Colonic mucosa (tissue), 4 donors: ENCODE measurements around the gene GNG11. TPM values are rescaled to one million over a fixed set of nuclear protein-coding genes. Genes with fewer than 3 reads are reported as not detected.
"Not testable (repeated sequence)": the region's sequence is repeated elsewhere in the genome, so short reads cannot be mapped to it uniquely, and the experiment has no call there.

ENCODE experiments used
- DNase-seq: peaks from one replicate; pipeline ENCODE4 v3.0.0-alpha.2; 2020
- H3K27ac ChIP-seq: fragments of 200-600 bp; one replicate; pipeline ENCODE4 v1.8.0; 2021
- H3K27me3 ChIP-seq: fragments of 200-600 bp; one replicate; pipeline ENCODE4 v1.8.0; 2021
- H3K36me3 ChIP-seq: fragments of 200-600 bp; one replicate; pipeline ENCODE4 v1.8.0; 2021
- H3K4me1 ChIP-seq: fragments of 200-600 bp; one replicate; pipeline ENCODE4 v1.8.0; 2021; ENCODE audit warnings: mild to moderate bottlenecking
- H3K4me3 ChIP-seq: fragments of 200-600 bp; one replicate; pipeline ENCODE4 v1.8.0; 2021
- H3K9ac ChIP-seq, 2 donors: one replicate each; pipeline ENCODE4 v1.7.0; 2013; ENCODE audit warnings: control low read depth in 2 of 2, low read depth in 2 of 2, low read length in 2 of 2
- H3K9me3 ChIP-seq: fragments of 200-600 bp; one replicate; pipeline ENCODE4 v1.8.0; 2021
- intact Hi-C: fragments of 100-400 bp; cut with DNase I; formaldehyde crosslinking; loops from one replicate; pipeline ENCODE4 v1.14.1; 2022
- total RNA-seq, 2 donors: library from RNA; stranded (reverse); fragmentation: NEBNext Ultra II Directional in 1 of 2; extraction: Animal tissue kit (Norgen Biotek cat#: 25700) in 1 of 2; gene quantifications; one replicate each; pipeline ENCODE4 v1.2.1, GENCODE V29; 2021
- TF ChIP-seq, protein P1 (sequence below): fragments of 200-600 bp; IDR thresholded peaks from one replicate; pipeline ENCODE4 v1.8.0; 2022; ENCODE audit warnings: antibody characterized with exemption, mild to moderate bottlenecking
- donor health status: healthy.
- donor health status: DM: no; HTN: no; CAD: no.
- donor health status: DM: no; HTN: no; CAD: no.

GNG11 gene
- total RNA-seq, 2 donors from 2014 or later: 2.1 to 4.1 TPM

DNA sequence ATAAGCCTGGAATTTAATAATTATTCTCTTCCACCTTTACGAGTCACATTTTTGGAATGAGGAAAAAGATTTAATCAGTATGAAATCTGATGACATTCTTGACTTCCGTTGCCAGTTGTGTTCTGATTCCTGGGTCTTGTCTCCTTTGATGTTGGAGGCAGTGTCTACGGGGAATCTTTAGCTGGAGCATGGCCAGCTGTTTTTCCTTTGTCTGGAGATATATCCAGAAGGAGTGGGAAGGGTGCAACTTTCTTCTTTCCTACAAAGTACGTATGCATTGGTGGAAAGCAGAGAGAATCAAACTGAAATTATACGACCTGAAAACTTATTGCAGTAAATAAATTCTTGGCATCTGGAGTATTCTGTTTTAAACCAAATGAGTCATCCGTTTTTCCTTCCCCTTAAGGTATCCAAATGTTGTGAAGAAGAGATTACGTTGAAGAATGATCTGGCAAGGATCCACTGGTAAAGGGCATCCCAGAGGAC lies 6.9 kb upstream of the GNG11 start:
- H3K4me3 ChIP-seq: no peak overlapping the region
- H3K27me3 ChIP-seq: no peaks in the 10 kb centered on the region
- no peak overlapping the region for H3K9ac ChIP-seq
- no peak overlapping the region for H3K27ac ChIP-seq
- H3K9me3 ChIP-seq: no peaks in the 10 kb centered on the region
- H3K36me3 ChIP-seq: no peaks in the 10 kb centered on the region
- no peak for DNase-seq
- H3K4me1 ChIP-seq: no peaks in the 10 kb centered on the region
- intact Hi-C loops: no loop called here
- TF ChIP-seq, protein P1, sequence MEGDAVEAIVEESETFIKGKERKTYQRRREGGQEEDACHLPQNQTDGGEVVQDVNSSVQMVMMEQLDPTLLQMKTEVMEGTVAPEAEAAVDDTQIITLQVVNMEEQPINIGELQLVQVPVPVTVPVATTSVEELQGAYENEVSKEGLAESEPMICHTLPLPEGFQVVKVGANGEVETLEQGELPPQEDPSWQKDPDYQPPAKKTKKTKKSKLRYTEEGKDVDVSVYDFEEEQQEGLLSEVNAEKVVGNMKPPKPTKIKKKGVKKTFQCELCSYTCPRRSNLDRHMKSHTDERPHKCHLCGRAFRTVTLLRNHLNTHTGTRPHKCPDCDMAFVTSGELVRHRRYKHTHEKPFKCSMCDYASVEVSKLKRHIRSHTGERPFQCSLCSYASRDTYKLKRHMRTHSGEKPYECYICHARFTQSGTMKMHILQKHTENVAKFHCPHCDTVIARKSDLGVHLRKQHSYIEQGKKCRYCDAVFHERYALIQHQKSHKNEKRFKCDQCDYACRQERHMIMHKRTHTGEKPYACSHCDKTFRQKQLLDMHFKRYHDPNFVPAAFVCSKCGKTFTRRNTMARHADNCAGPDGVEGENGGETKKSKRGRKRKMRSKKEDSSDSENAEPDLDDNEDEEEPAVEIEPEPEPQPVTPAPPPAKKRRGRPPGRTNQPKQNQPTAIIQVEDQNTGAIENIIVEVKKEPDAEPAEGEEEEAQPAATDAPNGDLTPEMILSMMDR: no peak

DNA sequence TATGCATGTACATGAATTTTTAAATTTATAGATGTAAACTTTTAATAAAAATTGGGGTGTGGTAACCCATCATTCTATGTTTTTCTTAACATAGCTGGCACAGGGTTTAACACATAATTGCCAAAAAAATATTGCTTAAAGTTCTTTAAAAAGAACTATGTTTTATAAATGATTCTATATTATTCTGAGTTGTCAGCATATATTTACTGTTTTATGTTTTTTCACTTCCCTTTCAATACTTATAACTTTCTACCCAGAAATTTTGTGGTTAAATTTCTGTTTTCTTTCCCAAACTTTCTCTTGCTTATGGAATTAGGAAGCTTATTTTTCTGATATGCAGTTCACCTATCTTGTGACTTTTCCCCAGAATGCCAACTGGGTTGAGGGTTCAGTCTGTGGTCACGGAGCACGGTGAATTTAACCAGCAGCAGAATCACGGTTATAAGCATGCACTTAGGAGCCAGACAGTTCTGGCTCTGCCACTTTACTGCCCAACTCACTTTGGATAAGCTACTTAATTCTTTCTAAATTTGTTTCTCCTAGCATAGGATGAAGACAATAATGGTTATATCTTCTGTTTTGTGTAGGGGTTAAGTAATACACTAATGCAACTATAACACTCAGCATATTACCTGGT lies 6.2 kb upstream of the GNG11 start:
- H3K27me3 ChIP-seq, H3K4me1 ChIP-seq, H3K27ac ChIP-seq, H3K36me3 ChIP-seq, H3K9ac ChIP-seq, intact Hi-C loops, H3K9me3 ChIP-seq, DNase-seq, H3K4me3 ChIP-seq: not testable (repeated sequence)

DNA sequence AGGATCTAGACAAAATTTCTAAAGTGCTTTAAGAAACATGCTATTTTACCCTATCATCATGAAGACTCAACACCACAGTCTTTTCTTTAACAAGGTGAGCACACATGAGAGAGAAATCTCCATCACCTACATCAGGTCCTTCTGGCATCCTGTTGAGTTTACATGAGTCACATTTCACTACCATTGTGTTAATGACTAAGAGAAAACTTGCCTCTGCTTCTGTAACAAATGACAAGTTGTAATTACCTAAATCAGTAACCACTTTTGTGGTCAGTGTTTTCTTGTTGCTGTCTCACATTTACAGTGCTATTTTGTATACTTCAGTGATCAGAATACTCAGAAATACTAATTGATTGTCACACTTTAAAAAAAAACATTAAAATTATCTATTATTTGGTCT lies 5.6 kb upstream of the GNG11 start:
- H3K36me3 ChIP-seq, H3K4me1 ChIP-seq, H3K9me3 ChIP-seq, H3K4me3 ChIP-seq, H3K27me3 ChIP-seq, H3K27ac ChIP-seq, DNase-seq, intact Hi-C loops, H3K9ac ChIP-seq: not testable (repeated sequence)

DNA sequence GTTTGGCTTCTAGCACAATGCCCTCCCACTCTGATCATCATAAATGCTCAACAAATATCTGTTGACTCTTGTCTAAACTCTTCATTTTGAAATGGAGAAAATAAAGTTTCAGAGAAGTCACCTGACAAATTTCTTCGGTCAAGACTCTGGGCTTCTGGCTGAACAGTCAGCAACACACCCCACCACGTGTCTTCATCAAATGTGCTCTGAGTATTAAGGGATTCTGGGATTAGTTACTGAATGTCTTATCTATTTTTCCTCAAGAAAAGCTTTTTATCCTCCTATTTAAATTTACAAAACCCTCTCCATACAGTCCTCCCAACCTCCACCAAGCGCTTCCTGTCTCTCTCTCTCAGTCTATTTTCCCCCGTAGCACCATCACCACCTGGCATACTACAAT lies 5.2 kb upstream of the GNG11 start:
- H3K27ac ChIP-seq, H3K4me1 ChIP-seq, H3K27me3 ChIP-seq, DNase-seq, intact Hi-C loops, H3K9me3 ChIP-seq, H3K9ac ChIP-seq, H3K36me3 ChIP-seq, H3K4me3 ChIP-seq: not testable (repeated sequence)

DNA sequence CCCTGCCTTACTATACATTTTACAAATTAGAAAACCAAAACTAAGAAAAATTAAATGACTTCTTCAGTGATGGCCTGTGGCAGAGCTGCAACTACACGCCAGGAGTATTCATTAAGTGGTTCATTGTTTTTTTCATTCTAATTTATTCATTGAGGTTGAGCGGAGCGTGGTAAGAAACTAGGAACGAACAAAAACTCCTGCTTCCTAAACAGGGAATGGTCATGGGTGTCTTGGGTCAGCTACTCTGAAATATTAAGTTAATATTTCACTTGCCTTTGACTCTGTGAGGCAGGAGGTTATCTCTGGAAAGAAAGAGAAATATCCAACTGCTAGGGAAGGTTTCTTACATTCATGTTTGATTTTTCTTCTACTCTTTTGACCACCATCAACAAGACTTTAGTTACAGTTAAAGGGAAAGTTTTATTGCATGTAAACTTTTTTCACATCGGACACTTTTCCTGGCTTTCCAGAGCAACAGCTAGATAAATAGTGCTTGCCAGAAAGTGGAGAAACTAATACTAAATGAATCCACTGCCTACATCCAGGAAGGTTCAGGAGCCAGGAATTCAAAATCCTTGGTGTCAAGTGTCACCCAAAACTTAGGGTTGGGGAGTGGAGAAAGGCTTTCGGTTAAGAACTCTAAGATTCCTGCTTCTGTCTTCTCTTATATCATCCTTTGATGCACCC lies 896 bp upstream of the GNG11 start:
- Histone ChIP-seq H3K27ac (peak overlapping the region; percentile 71), H3K36me3 (no peaks in the 10 kb centered on the region), H3K9ac (no peak overlapping the region), H3K4me3 (no peak overlapping the region), H3K4me1 (no peaks in the 10 kb centered on the region), H3K27me3 (no peaks in the 10 kb centered on the region), H3K9me3 (no peaks in the 10 kb centered on the region)
- TF ChIP-seq, protein P1: no peak
- intact Hi-C loops: no loop called here
- no peak for DNase-seq

DNA sequence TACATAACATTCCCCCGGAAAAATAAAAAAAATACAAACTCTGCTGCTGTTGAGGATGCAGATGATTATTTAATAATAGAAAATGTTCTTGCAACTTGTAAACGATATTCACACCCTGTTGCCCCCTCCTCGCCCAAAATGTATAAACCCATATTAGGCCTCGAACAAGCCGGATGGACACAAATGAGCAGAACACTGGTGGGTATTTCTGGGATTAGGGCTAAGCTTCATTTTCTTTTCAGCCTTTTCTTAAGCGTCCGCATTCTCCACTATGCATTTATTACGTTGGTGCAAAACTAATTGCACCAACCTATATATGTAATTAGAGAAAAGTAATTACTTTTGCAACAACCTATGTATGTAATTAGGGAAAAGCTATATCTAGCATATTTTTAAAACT lies 349 bp upstream of the GNG11 start:
- intact Hi-C loops: no loop called here
- H3K36me3 ChIP-seq: no peaks in the 10 kb centered on the region
- DNase-seq: no peak
- H3K9me3 ChIP-seq: no peaks in the 10 kb centered on the region
- H3K27ac ChIP-seq: peak overlapping the region; percentile 71
- H3K9ac ChIP-seq: peak overlapping the region in 1 of 2 donors; percentile 76
- no peaks in the 10 kb centered on the region for H3K4me1 ChIP-seq
- H3K27me3 ChIP-seq: no peaks in the 10 kb centered on the region
- TF ChIP-seq, protein P1: no peak
- H3K4me3 ChIP-seq: peak overlapping the region; percentile 44

DNA sequence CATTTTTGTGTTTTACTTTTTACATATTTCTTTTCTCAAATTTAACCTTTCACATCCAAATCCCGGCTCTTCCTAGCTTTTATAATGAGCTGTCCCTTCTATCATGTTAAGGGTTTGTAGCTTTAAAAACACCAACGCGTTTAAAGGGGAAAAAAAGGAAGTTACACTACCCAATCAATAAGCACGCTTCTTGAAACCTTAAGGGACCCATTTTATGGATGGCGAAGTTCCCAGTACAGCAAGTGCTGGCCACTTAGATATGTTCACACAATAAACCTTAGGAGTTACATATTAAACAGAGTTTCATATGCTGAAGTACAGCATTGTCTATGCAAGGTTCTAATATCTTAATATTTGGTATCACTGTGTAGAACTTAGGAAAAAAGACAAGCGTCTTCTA lies 1.8 kb downstream of the GNG11 start:
- TF ChIP-seq, protein P1: no peak
- H3K9ac ChIP-seq: no peak overlapping the region

More for the DNA sequence above, 1.8 kb downstream of the GNG11 start:
- no peak for DNase-seq
- Histone ChIP-seq H3K9me3 (no peaks in the 10 kb centered on the region), H3K36me3 (no peaks in the 10 kb centered on the region), H3K27me3 (no peaks in the 10 kb centered on the region), H3K27ac (peak overlapping the region; percentile 71), H3K4me1 (no peaks in the 10 kb centered on the region), H3K4me3 (no peak overlapping the region)
- intact Hi-C loops: no loop called here
